NCI-H128 (cell line): ENCODE measurements around the gene SRRM5.
A peak's percentile ranks its signal among the peaks of the same experiment; 100 is the strongest.
"Not testable (repeated sequence)": the region's sequence is repeated elsewhere in the genome, so short reads cannot be mapped to it uniquely, and the experiment has no call there.

ENCODE experiments used
- DNase-seq: peaks from one replicate; lab custom pipeline; 2025; ENCODE audit not compliant: unreplicated experiment; lab: John Stamatoyannopoulos, UW

The SRRM5 gene

DNA sequence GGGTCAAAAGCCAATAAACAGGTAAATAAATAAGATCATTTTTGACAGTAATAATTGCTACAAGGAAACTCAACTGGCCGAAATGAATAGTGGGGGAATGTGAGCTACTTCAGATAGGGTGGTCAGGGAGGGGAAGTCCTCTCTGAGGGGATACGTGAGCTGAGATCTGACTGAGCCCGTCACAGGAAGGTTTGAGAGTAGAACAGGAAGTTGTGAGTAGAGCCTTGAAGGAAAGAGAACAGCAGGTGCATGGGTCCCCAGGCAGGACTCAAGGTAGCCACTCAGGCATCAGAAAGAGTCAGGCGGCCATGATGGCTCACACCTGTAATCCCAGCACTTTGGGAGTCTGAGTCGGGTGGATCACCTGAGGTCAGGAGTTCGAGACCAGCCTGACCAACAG, 22.2 kb upstream of the SRRM5 start:
- no peak for DNase-seq

DNA sequence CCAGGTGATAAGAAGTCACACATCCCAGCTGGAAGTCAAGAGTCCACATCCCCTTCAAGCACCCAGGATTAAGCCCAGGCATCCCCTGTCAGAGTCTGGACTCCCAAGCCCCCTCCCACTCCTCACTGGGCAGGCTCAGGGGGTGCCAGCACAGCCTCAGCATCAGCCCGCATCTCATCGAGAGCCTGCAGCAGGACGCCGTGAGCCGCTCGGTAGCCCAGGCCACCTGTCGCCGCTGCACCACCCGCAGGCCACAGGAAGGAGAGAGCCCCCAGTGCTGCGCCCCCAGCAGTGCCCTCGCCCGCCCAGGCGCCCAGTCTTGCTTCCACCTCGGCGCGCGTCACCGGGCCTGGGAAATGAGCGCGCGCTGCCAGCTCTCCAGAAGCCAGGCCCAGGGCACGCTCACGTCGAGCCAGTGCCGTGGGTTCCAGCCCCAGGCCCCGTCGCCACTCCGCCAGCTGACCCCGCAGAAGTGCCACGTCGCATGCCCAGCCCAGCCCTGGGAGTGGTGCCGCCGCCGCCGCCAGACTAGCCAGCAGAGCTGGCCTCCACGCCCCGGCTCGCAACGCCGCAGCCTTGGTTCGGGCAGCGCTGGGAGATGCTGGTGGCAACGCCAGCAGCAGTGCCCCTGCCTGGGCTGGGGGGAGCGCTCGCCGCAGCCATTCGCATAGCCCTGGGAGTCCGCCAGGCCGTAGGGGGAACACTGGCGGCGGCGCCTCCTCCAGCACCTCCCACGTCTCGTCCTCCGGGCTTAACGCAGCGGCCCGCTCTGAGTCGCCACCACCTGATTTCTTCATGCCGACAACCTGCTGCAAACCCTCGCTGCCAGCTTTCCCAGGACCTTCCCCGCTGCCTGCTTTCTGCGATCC, 19.8 kb upstream of the SRRM5 start:
- no peak for DNase-seq

DNA sequence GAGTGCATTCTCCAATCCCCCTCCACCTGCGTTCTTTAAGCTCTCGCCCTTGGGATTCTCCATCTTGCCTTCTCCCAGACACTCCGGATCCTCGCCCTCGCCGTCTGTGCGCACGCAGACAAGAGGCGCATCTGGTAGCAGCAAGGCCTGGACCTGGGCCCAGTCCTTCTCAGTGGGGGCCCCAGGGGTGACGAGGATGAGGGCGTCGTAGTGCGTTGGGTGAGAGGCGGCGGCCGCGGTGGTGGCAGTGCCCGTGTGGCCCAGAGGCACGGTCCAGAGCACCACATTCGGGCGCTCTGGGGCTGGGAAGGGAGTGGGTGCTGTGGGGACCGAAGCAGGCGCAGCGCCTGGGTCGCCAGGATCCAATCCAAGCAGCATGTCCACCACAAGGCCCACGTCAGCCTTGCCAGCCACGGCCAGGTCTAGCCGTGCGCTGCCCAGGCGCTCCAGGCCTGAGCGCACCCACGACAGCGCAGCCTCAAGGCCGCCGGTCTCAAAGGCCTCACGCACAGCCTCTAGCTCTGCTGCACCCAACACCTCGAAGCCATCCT, 19.0 kb upstream of the SRRM5 start:
- no peak for DNase-seq

GRCh38 chr19:43594081-43594697, 17.7 kb upstream of the SRRM5 start:
- no peak for DNase-seq

- peak; percentile 34 for DNase-seq
Observed at GRCh38 chr19:43594710-43595604, 16.9 kb upstream of the SRRM5 start.

- no peak for DNase-seq
Observed at GRCh38 chr19:43595605-43595998, 16.3 kb upstream of the SRRM5 start.

DNA sequence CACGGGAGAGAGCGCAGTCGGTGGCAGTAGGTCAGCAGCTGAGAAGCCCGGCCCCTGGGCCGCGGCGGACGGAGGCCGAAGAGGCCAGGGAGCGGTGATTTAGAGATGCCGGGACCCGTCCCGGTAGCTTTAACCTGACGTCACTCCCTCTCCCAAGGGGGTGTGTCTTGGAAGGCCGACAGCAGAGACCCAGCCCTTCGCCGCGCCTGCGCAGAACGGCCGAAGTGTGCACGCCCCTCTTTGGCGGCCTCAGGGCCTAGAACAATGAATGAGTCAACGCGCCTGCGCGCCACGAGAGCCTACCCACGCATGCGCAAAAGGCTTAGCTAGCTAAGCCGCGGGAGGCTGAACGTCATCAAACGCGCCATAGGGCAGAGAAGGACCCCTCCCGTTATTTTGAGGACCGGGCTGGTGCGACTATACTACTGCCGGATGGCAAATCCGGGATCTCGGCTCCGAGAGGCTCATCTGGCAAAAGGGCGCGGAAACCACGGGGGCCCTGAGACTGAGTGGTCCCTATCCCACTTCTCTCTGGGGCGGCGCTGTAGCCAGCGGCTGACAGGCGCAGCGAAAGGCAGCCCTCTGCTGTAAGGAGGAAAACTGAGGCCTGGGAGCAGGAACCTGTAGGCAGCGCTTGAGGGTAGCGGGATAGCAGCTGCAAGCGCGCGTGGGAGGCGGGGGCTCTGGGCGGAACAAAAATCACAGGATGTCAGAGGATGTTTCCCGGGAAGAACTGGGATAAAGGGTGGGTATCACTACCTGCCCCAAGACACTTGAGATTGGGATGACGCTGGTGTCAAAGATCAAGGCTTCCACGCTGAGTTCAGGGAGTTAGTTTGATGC, 15.7 kb upstream of the SRRM5 start, which contains the start of the genes IRGQ and ZNF576:
Gene IRGQ (minus strand): TSS at position 136 of the 843 bp plus-strand sequence. CDS start 796 bp downstream, outside the sequence.
Gene ZNF576 (plus strand): TSS at position 597 of the 843 bp plus-strand sequence. CDS start 514 bp downstream, outside the sequence.
- peak; percentile 99 for DNase-seq

DNA sequence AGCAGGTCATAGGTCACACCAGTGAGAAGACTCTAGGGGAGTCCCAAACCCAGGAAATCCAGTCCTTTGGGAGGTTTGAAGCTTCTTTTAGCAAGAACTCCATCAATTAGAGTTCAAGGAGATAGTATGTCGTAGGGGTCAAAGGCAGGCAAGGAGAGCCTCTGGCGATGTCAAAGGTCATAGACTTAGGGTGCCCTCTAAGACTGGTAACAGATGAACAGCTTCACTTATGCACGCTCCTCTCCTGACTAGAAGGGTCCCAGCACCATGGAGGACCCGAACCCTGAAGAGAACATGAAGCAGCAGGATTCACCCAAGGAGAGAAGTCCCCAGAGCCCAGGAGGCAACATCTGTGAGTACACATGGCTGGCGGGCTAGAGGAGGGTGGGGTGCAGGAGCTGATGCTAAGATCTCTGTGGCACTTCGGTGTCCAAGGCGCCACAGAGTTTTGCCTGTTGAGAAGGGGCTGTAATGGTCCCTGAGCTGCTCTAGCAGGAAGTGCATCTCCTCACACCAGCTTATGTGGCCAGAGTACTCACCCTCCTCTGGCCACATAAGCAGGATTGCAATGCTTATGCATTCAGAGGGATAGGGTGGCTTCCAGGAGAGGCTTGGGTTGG, 14.9 kb upstream of the SRRM5 start:
- DNase-seq = no peak

GRCh38 chr19:43597876-43598275, 14.0 kb upstream of the SRRM5 start:
- no peak for DNase-seq

GRCh38 chr19:43598445-43599240, 13.2 kb upstream of the SRRM5 start:
- no peak for DNase-seq

- DNase-seq = no peak
Observed at GRCh38 chr19:43599635-43600295, 12.1 kb upstream of the SRRM5 start.

DNA sequence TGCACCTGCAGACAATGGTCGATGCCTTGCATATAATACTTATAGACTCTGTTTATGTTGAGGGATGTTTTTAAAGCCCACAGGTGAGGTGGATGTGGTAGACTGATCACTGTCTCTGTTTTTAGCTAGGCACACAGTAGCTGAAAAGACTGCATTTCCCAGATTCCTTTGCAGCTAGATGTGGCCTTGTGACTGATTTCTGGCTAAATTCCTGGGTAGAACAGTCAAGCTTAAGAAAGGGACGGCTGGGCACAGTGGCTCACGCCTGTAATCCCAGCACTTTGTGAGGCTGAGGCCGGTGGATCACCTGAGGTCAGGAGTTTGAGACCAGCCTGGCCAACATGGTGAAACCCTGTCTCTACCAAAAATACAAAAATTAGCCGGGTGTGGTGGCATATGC, 11.6 kb upstream of the SRRM5 start:
- not testable (repeated sequence) for DNase-seq

DNA sequence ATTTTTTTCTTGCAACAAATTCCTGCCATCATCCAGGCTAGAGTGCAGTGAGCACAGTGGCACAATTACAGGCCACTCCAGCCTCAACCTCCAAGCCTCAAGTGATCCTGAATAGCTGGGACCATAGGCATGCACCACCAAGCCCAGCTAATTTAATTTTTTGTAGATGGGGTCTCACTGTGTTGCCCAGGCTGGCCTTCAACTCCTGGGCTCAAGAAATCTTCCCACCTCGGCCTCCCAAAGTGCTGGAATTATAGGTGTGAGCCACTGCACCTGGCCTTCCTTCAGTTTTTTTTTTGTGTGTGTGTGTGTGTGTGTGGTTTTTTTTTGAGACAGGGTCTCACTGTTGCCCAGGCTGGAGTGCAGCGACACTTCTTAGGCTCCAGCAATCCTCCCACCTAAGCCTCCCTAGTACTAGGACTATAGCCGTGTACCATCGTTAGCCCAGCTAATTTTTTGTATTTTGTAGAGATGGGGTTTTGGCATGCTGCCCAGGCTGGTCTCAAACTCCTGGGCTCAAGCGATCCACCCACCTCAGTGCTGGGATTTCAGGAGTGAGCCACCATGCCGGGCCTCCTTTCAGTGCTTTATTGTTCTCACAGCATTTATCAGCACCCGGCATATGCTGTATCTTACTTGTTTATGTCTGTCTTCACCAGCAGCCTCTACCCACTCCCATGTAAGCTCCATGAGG, 5.9 kb upstream of the SRRM5 start:
- no peak for DNase-seq

GRCh38 chr19:43606569-43607229, 5.2 kb upstream of the SRRM5 start:
- DNase-seq = no peak

GRCh38 chr19:43607238-43608205, 4.4 kb upstream of the SRRM5 start:
- no peak for DNase-seq

- no peak for DNase-seq
Observed at GRCh38 chr19:43609872-43610271, 2.0 kb upstream of the SRRM5 start.
